ENCODE data around the gene MED14.

The MED14 gene

DNA sequence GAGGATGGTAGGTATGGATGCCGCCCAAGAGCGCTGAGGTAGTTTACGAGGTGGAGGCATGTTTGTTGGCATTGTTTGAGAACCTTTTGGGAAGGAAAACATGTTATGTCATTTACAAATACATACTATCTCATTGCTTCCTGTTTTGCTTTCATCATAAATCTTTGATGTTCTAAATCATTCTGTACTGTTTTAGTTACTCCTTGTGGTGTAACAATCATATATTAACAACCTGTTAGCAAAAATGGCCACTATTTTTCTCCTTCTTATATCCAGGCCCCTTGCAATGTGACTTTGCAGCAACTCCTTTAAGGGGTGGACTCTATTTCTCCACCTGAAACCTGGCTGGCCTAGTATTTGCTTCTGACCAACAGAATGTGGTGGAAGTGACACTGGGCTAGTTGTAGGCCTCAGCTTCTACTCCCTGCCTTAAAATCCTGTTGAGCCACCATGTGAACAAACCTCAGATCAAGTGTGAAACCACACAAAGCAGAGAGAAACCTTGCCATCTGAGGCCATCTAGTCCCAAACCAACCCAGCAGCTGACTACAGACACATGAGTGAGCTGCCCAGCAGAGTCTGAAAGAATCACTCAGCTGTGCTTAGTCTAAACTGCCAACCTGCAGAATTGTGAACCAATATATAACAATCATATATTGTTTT lies 72.1 kb downstream of the MED14 start:
- DNase-seq: no peak

DNA sequence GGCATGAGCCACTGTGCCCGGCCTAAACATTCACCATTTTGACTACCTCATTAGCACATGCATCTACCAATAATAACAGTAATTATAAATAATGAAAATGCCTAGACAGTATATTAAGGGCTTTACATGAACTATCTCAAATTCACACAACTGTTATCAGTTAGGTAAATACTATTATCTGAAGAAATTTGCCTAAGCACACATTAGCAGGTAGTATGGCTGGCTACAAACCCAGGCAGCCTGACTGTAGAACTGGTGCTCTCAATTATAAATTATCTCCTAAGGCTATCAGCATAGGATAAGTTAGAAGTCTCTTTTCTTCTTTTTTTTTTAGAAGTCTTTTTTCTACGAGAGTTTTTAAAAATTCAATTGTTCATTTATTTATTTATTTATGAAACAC lies 73.9 kb downstream of the MED14 start:
- no peak for DNase-seq

DNA sequence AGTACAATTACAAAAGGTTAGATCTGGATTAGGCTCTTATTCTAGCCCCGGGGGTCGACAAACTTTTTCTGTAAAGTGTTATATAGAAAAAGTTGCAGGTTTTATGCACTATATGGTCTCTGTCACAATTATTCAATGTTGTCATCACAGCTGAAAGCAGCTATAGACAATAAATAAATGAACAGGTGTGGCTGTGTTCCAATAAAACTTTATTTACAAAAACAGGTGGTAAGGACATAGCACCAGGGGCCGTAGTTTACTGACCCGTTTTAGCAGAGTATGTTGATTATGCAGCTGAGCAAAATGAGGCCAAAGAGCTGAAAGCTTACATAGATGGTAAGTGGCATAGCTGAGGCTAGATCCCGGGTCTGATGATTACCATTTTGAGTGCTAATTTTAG lies 75.0 kb downstream of the MED14 start:
- no peak for DNase-seq

DNA sequence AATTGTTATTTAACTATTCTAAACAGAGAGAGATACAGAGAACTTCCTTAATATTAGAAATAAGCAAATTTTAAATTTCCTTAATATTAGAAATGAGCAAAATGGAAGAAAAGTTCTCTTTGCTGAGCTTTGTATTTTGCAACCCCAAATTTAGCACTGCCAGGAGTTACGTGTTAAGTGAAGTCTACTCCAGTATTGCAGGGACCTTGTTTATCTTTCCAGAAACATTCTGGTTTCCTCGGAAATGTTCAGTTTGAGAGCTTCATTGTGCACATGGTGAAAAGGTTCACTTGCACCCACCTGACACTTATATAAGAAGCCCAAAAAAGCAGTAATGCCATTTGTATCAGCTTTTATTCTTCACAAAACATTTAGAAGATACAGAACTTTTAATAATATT lies 81.8 kb downstream of the MED14 start:
- no peak for DNase-seq

DNA sequence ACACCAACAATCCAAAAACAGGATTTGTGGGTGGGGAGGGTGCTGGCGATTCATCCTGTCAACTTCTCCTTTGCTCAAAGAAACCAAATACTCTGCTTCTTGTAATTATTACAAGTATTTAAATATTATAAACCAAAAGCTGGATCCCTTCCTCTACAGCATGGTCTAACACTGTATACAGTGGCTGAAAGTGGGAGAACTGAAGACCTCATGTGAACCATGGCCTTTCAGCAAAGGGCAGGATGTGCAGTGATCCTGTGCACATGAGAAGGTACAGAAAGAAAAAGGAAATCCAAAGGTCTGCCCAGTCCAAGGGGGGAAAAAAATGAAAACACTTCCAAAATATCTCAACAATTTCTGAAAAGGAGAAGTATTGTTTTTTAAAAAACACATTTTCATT lies 82.7 kb downstream of the MED14 start:
- no peak for DNase-seq

DNA sequence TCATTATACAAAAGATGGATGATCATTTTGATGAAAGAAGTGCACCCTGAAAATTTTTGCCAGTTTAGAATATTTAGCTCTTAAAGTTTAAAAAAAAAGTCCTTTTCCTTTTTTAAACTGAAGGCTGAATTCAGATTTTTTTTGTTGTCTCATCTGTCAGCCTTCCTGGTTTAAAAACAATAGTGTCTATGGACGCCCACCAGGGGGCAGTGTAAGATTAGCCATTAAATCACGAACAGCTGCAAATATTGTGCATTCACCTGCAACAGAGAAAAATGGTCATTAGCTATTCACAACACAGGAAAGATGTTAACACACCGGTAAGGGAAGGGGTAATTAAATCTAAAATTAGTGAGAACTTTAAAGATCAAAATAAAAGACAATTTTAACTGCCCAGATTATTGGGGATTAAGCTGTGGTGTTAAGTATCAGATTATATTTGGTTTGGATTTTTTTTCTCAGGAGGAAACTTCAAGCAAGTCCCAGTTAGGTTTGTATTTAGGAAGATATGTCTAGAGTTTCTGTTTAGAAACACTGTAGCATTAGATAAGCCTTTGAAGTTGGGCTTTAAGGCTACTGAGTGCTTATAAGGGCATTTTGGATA lies 83.6 kb downstream of the MED14 start:
- DNase-seq: peak; percentile 27 to 51

DNA sequence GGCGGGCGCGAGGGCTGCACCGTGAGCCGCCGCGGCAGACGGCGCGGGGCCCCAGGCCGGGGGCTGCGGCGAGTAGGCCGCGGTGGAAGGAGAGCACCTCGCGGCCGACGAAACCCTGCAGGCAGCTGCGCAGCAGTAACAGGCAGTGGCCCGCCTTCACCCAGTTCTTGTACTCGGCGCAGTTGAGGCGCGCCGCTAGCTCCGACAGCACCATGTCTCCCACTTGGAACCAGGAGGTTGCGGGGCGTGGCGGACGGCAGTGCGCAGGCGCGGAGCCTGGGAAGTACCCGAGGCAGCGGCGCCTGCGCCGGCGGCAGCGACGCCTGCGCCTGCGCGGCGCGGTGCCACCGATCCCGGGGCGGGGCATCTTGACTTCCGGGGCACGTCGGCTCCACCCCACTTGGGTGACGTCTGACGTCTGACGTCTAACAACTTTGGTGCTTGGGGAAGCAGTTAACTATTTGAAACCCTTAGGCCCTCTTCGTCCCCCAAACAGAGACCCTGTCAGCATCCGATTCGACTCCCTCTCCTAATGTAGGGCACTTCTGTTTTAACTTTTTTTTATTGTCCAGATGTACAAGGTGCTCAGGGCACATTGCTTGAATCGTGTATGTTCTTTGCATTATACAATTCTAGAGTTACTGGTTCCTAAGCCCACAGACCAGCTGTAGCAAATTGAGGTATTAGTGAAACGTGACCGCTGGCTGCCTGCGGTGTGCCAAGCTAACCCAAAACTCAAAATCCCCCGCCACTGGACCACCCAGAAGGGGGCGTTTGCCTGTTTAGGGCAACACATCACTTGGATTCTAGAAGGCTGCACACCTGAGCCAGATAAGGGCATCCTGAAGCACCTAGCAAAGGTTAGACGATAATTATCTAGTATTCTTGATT lies 87.8 kb downstream of the MED14 start, which contains the start of gene CXorf38:
Gene CXorf38 (minus strand): TSS at position 255 of the 891 bp plus-strand sequence. CDS start 41 bp downstream, at position 214.
- peak; percentile 46 to 77 for DNase-seq

DNA sequence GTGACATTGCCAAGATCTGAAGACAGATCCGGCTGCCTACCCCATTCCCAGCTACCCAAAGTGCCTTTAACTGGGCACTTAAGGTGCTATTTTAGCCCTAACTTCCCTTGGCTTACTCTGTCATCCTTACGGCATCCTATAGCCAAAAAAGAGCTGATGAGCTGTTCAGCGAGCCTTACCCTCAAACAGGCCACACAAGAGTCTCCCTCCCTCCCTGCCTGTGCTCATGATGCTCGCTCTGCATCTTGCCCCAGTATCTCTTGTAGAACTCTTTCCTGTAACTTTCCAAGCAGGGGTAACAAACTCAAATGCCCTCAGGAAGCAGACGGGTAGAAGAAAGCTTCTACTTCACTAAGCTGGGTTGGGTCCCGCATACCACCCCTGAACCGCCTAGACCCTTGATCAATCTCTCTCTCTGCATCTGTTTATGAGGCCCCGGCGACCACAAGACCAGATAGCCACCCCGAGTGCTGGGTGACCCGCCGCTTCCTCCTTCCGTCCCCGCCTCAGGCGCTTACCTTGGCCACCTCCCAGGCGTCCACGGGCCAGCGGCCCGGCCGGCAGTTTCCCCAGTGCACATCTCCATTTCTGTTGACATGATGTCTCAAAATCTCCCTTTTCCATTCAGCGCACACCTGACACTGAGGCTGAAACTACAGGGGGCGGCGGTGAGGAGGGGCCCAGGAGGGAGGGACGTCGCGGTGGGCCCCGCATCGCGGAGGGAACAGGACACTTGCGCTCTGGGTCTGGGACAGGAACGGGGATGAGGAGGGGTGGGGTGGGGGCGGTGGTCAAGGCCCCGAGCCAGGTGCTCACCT lies 88.6 kb downstream of the MED14 start:
- peak in 1 of 2 experiments; percentile 2 for DNase-seq

DNA sequence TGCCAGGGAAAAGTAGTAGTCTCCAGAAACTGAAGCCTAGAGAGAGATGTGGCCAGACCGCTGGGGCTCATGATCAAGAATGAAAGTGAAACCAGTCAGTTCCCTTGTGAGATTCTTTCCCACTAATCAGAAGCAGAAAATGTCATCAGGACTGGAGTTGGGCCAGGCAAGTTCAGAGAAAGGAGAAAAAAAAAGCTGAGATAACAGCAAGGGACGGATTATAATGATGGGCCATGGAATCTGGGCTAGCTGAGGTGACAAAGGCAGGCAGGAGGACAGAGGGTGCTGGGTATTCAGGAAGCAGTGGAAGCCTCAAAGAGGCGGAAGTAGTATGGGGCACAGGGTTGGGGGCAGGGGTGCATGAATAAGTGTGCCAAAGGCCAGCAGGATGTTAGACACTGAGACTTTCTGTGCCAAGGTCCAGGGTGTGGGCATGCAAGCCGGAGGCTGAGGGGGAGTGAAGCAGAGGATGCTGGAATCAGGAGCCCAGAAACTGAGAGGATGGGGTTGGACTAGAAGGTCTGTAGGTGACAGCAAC lies 90.5 kb downstream of the MED14 start:
- peak; percentile 60 to 70 for DNase-seq

DNA sequence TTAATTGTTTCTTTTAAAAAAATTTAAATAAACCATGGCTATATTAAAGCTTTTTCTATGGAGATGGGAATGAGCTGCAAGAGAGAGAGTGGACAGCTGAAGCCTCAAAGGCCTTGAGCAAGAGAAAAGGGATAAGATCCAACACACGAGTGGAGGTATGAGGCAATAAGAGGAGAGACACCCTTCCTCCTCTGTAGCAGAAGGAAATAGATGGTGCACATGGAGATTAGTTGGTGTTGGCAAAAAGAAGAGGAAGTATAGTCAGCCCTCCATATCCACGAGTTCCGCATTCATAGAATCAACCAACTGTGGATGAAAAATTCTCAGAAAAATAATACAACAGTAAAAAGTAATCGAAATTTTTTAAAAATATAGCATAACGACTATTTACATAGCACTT lies 91.2 kb downstream of the MED14 start:
- peak; percentile 74 to 83 for DNase-seq

DNA sequence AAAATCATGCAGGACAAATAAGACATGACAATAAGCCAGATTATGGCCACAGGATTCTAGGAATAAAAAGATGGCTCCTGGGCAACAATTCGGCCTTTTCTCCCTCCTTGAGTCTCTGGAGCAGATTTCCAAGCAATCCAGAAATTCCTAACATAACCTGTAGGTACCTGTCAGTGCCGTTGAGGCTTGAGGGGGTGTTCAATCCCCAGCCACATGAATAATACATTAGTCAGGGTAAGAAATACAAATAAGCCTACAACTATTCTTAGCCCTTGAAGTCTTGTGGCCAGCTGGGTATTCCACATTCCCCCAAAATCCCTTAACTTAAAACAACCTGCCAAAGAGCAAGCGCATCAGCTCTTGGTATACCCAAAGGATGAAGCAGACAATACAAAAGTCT lies 97.7 kb downstream of the MED14 start:
- DNase-seq: no peak

DNA sequence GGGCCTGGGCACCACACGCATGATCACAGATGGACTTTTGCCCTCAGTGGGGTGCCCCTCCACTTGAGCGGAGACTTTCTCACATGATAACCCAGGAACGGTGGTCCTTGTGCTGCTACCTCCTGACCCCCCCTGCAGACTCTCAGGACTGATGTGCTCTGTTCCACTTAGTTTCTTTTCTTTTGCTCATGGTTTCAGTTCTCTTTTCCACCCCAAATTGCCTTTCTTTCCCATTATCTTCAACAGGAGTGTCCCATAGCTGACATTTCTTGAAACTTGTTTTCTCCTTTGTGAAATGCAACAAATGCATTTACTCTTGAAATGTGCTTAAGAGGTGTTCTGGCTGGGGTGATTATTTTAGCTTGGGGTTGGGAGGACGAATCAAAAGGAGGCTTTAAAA lies 103.1 kb downstream of the MED14 start:
- DNase-seq: no peak

DNA sequence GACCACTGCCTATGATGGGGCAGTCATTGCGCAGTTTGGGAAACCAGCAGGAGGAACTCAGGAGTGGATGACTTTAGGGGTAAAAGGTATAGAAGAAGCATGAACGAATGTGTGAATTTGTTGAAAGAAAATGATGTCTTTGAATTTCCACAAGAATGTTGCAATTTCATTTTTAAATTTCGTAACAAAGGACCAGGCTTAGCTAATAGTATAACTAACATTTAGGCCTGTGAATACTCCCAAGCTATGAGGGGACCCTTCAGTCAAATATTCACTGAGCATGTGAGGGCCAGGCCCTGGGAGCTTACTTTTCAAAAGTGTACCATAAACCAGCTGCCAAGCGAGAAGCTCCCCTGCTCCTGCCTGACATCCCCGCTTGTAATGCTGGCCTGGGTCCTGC lies 106.8 kb downstream of the MED14 start:
- no peak for DNase-seq

DNA sequence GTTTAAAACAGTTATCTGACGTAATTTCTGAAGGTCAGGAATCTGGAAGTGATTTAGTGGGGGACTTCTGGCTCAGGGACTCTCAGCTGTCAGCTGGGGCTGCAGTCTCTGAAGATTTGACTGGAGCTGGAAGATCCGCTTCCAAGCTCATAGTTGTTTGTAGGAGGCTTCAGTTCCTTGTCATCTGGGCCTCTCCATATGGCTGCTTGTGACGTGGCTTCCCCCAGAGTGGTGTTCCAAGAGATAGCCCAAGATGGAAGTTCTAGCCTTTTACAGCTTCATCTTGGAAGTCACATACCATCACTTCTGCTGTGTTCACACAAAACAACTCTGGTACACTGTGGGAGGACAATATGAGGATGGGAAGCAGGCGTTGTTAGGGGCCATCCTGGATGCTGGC lies 110.0 kb downstream of the MED14 start:
- DNase-seq: no peak

DNA sequence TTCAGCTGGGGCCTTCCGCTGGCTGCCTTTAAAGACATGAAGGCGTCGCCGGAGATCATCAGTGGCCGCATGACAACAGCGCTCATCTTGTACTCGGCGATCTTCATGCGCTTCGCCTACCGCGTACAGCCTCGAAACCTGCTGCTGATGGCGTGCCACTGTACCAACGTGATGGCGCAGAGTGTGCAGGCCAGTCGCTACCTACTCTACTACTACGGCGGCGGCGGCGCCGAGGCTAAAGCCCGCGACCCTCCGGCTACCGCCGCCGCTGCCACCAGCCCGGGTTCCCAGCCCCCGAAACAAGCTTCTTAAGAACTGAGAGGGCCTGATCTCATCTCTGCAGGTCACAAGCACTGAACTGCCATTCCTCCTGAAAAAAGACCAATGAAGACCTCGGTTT lies 111.7 kb downstream of the MED14 start:
- no peak for DNase-seq

DNA sequence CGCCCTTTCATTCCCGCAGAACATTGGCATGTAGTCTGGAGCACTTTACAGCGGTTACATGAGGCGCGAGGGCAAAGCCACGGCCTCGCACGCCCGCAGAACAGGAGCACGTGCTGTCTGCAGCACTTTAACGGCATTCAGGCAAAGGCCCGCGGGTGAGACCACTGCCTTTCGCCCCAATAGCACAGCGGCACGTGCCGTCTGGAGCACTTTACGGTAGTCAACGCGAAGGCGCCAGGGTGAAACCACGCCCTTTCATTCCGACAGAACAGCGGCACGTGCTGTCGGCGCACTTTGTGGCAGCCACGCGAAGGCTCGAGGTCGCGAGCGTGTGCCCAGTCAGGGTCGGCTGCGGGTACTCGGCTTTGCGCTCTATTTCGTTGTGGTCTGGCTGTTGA lies 112.2 kb downstream of the MED14 start, which contains the start of gene MPC1L:
Gene MPC1L (plus strand): TSS at position 290 of the 398 bp plus-strand sequence. CDS start 138 bp downstream, outside the sequence.
- DNase-seq: no peak

DNA sequence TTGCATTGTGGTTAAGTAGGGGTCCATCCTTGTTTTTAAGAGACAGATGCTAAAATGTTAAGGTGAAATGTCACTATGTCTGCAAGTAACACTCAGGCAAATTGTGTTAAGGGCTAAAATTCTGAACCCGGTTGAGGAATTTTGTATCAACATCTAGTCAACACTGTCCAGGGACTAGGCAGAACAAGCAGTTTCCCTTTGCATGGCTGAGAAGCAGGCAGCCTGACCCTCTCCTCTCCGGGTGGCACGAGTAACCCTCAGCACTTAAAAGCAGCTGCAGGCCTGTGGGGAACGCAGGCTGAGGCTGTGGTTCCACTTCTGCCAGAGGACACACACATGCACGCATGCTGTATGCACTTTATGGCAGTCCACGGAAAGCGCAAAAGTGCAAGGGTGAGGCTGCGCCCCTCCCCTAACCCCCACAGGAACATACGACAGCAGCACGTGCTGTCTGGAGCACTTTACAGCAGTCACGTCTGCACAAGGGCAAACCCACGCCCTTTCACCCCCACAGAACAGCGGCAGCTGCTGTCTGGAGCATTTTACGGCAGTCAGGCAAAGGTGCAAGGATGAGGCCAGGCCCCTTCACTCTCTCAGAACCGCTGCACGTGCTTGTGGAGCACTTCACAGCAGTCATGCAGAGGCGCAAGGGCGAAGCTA lies 112.7 kb downstream of the MED14 start:
- DNase-seq: no peak

DNA sequence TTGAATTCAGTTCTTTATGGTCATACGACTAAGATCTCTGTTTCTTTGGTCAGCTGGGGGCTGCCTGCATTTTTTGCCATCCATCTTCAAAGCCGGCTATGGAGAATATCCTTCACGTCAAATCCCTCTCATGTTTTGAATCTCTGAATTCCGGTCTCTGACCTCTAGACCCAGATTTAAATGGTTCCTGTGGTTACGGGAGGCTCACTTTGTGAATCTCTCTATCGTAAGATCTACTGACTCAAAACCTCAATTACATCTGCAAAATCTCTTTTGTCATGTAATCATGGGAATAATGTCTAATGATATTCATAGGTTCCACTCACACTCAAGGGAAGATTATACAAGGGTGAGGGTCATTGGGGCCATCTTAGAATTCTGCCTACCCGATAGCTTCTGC lies 117.8 kb downstream of the MED14 start:
- DNase-seq: no peak

DNA sequence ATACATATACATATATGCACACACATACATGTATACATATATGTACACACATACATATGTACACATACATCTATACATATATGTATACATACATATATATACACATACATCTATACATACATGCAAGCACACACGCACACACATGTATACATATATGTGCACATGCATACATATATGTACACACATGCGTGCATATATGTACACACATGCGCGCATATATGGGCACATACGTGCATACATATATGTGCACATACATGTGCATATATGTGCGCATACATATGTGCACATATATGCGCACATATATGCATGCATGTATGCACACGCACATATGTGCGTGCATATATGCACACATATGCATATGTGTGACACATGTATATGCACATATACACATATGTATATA lies 119.4 kb downstream of the MED14 start:
- no peak for DNase-seq

DNA sequence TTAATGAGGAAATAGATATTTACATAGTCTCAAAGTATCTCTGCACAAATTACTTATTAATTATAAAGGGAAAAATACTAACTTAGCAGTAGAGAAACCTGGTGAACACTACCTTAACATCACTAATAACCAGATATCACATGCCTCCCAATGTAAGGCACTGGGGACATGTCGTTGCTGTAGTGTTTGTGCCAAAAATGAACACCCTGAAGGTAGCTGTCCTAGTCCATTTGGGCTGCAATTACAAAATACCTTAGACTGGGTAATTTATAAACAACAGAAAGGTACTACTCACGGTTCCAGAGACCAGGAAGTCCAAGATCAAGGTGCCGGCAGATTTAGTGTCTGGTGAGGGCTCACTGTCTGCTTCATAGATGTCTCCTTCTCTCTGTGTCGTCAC lies 122.8 kb downstream of the MED14 start:
- no peak for DNase-seq

DNA sequence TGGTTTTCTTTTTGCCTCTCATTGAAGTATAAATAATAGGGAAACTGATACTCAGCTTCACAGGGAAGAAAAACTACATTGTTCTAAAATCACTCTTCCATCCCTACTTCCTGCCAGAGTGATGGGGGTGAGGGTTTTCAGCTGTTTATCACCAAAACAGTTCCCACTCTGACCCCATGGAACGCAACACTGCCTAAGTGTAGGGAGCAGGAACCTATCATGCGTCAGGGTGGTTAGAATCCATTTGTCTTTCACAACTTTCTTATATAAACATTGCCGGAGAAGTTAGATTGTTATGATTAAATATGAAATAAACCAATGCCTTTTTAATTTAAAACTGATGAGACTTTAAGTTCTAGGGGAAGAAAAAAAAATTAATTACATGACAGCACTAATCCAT lies 128.0 kb downstream of the MED14 start:
- DNase-seq: no peak

DNA sequence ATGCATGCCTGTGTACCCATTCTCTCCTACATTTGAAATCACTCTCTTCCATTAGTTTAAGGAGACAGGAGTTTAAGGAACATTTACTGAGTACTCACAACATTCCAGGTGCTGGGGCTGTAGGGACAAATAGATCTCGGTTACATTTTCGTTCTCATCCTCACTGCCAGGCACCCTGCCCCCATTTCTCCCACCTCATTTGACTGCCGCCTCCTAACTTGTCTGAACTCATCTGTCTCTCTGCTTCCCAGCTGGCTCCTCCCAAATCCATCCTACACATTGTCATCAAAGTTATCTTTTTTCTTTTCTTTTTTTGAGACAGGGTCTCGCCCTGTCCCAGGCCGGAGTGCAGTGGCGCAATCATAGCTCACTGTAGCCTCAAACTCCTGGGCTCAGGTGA lies 131.9 kb downstream of the MED14 start:
- no peak for DNase-seq
